Activated CD8-positive, alpha-beta T cell treated with anti-CD3 and anti-CD28 coated beads for 36 hours (primary cell): ENCODE data around the gene AGBL4. TPM values are rescaled to one million over a fixed set of nuclear protein-coding genes. Genes with fewer than 3 reads are reported as not detected.

ENCODE experiments used
- ATAC-seq: fragments of 200-7000 bp; cut with Tn5 transposase; one replicate; pipeline ENCODE4 v1.10.0; 2021; ENCODE audit warnings: mild to moderate bottlenecking, moderate library complexity
- CTCF ChIA-PET: fragments of 350-600 bp; sonication (Branson Sonifier 250); formaldehyde crosslinking; loops from one replicate; lab custom pipeline; 2021; ENCODE audit warnings: antibody characterized with exemption; lab: Charles Lee
- POLR2A ChIA-PET: fragments of 350-600 bp; sonication (Branson Sonifier 250); formaldehyde crosslinking; loops from one replicate; lab custom pipeline; 2021; ENCODE audit warnings: antibody characterized with exemption; lab: Charles Lee
- DNase-seq: peaks from one replicate; pipeline ENCODE4 v3.0.0-alpha.2; 2020
- H3K27ac Mint-ChIP-seq: one replicate; pipeline ENCODE4 v1.8.0; 2021; ENCODE audit warnings: mild to moderate bottlenecking, mixed read lengths
- H3K27me3 Mint-ChIP-seq: one replicate; pipeline ENCODE4 v1.8.0; 2021; ENCODE audit warnings: mixed read lengths
- H3K36me3 Mint-ChIP-seq: one replicate; pipeline ENCODE4 v1.8.0; 2021; ENCODE audit warnings: low read depth, mixed read lengths
- H3K4me1 Mint-ChIP-seq: one replicate; pipeline ENCODE4 v1.8.0; 2021; ENCODE audit warnings: low read depth, mixed read lengths
- H3K4me3 Mint-ChIP-seq: one replicate; pipeline ENCODE4 v1.8.0; 2021; ENCODE audit warnings: mild to moderate bottlenecking, moderate library complexity, mixed read lengths
- H3K9me3 Mint-ChIP-seq: one replicate; pipeline ENCODE4 v1.8.0; 2021; ENCODE audit warnings: mixed read lengths
- CTCF ChIP-seq: fragments of 200-600 bp; IDR thresholded peaks from one replicate; pipeline ENCODE4 v1.8.0; 2022; ENCODE audit warnings: antibody characterized with exemption, mild to moderate bottlenecking
- intact Hi-C: fragments of 100-400 bp; cut with micrococcal nuclease; formaldehyde crosslinking; loops from one replicate; pipeline ENCODE4 v1.10.0; 2022
- total RNA-seq, 2 experiments: library from RNA; stranded (reverse); gene quantifications; one replicate each; pipeline ENCODE4 v1.2.3, GENCODE V29; 2021

Gene AGBL4
- total RNA-seq, 2 experiments from 2014 or later, result 0.14 TPM; not detected in 1

- ATAC-seq (no peak), DNase-seq (no peak)
- Mint-ChIP-seq H3K9me3 (no peaks in the 10 kb centered on the region), H3K4me1 (no peaks in the 10 kb centered on the region), H3K27ac (no peak overlapping the region), H3K27me3 (peaks cover 6% of the 10 kb centered on the region), H3K36me3 (no peaks in the 10 kb centered on the region), H3K4me3 (no peak overlapping the region)
- TF ChIP-seq CTCF, result no peak
- intact Hi-C loops, result no loop called here
- POLR2A ChIA-PET, result no interaction called here
- CTCF ChIA-PET, result no interaction called here
Measured at GRCh38 chr1:48943826-48944225, 1079.9 kb downstream of the AGBL4 start.

- ChIA-PET CTCF (no interaction called here), POLR2A (no interaction called here)
Measured at GRCh38 chr1:48943393-48943792, 1080.4 kb downstream of the AGBL4 start.

GRCh38 chr1:48940962-48941732, 1082.6 kb downstream of the AGBL4 start:
- Mint-ChIP-seq H3K36me3 (no peaks in the 10 kb centered on the region), H3K27ac (no peak overlapping the region), H3K27me3 (peaks cover under 1% of the 10 kb centered on the region), H3K4me1 (no peaks in the 10 kb centered on the region), H3K9me3 (no peaks in the 10 kb centered on the region), H3K4me3 (no peak overlapping the region)
- DNase-seq (no peak), ATAC-seq (no peak)
- ChIA-PET CTCF (interaction anchor here (1.0 kb wide), 1 partner anchor 11 kb away, joined by 3 read pairs; no protein-coding TSS in a partner anchor), POLR2A (no interaction called here)
- no peak for TF ChIP-seq CTCF
- intact Hi-C loops, result no loop called here

More at GRCh38 chr1:48943393-48943792, 1080.4 kb downstream of the AGBL4 start:
- Mint-ChIP-seq H3K27ac (no peak overlapping the region), H3K9me3 (no peaks in the 10 kb centered on the region), H3K36me3 (no peaks in the 10 kb centered on the region), H3K4me1 (no peaks in the 10 kb centered on the region), H3K27me3 (peaks cover 3% of the 10 kb centered on the region), H3K4me3 (no peak overlapping the region)
- DNase-seq (no peak), ATAC-seq (no peak)
- intact Hi-C loops, result no loop called here
- TF ChIP-seq CTCF, result no peak

- POLR2A ChIA-PET, result no interaction called here
- CTCF ChIA-PET, result interaction anchor here (1.0 kb wide), 1 partner anchor 10 kb away, joined by 3 read pairs; no protein-coding TSS in a partner anchor
- Mint-ChIP-seq H3K27ac (no peak overlapping the region), H3K9me3 (no peaks in the 10 kb centered on the region), H3K36me3 (no peaks in the 10 kb centered on the region), H3K27me3 (peaks cover 2% of the 10 kb centered on the region), H3K4me3 (no peak overlapping the region), H3K4me1 (no peaks in the 10 kb centered on the region)
- DNase-seq (no peak), ATAC-seq (no peak)
- intact Hi-C loops, result no loop called here
- no peak for TF ChIP-seq CTCF
Measured at GRCh38 chr1:48940354-48940753, 1083.4 kb downstream of the AGBL4 start.

- no peak overlapping the region for H3K27ac Mint-ChIP-seq
- H3K4me3 Mint-ChIP-seq, result no peak overlapping the region
- no peak for DNase-seq
- ChIA-PET POLR2A (no interaction called here), CTCF (no interaction called here)
- ATAC-seq, result no peak
- TF ChIP-seq CTCF, result no peak
- no peaks in the 10 kb centered on the region for H3K36me3 Mint-ChIP-seq
- intact Hi-C loops, result no loop called here
- H3K27me3 Mint-ChIP-seq, result peaks cover 4% of the 10 kb centered on the region
- H3K9me3 Mint-ChIP-seq, result no peaks in the 10 kb centered on the region
- no peaks in the 10 kb centered on the region for H3K4me1 Mint-ChIP-seq
Measured at GRCh38 chr1:48939828-48940227, 1083.9 kb downstream of the AGBL4 start.
